Parathyroid adenoma (tissue), 2 donors: ENCODE measurements around the gene PWP2.

Experiments used
- H2AFZ ChIP-seq: fragments of 300-600 bp; sonication (generic); one replicate; pipeline ENCODE4 v1.7.0; 2017; ENCODE audit warnings: antibody characterized with exemption, mild to moderate bottlenecking
- H3K27ac ChIP-seq: fragments of 300-600 bp; sonication (generic); one replicate; pipeline ENCODE4 v1.7.0; 2017
- H3K27me3 ChIP-seq: fragments of 300-600 bp; sonication (generic); one replicate; pipeline ENCODE4 v1.7.0; 2017; ENCODE audit warnings: low read length; ENCODE audit not compliant: control insufficient read depth, insufficient read depth
- H3K36me3 ChIP-seq: fragments of 300-600 bp; sonication (generic); one replicate; pipeline ENCODE4 v1.7.0; 2017; ENCODE audit warnings: low read length; ENCODE audit not compliant: control insufficient read depth, insufficient read depth
- H3K4me1 ChIP-seq: fragments of 300-600 bp; sonication (generic); one replicate; pipeline ENCODE4 v1.7.0; 2017; ENCODE audit warnings: control low read depth
- H3K4me2 ChIP-seq: fragments of 300-600 bp; sonication (generic); one replicate; pipeline ENCODE4 v1.7.0; 2017; ENCODE audit warnings: low read length
- H3K4me3 ChIP-seq: fragments of 300-600 bp; sonication (generic); one replicate; pipeline ENCODE4 v1.7.0; 2017; ENCODE audit warnings: low read depth, low read length
- H3K79me2 ChIP-seq: fragments of 300-600 bp; sonication (generic); one replicate; pipeline ENCODE4 v1.7.0; 2017; ENCODE audit warnings: control low read depth
- H3K9ac ChIP-seq: fragments of 300-600 bp; sonication (generic); one replicate; pipeline ENCODE4 v1.7.0; 2017; ENCODE audit warnings: mild to moderate bottlenecking
- H3K9me3 ChIP-seq: fragments of 300-600 bp; sonication (generic); one replicate; pipeline ENCODE4 v1.7.0; 2017; ENCODE audit warnings: low read length; ENCODE audit not compliant: control insufficient read depth
- CTCF ChIP-seq: fragments of 300-600 bp; sonication (generic); IDR thresholded peaks from one replicate; pipeline ENCODE4 v1.7.0; 2017; ENCODE audit warnings: antibody characterized with exemption, mild to moderate bottlenecking
- donor health status: primary hyperparathyroidism.

PWP2 gene

GRCh38 chr21:44067011-44067839 is 40.0 kb upstream of the PWP2 start:
- Histone ChIP-seq H3K36me3 (no peaks in the 10 kb centered on the region), H3K4me1 (no peaks in the 10 kb centered on the region), H3K79me2 (no peaks in the 10 kb centered on the region), H3K27ac (no peak overlapping the region), H3K9me3 (no peaks in the 10 kb centered on the region), H2AFZ (no peak overlapping the region), H3K9ac (no peak overlapping the region), H3K4me2 (no peak overlapping the region), H3K4me3 (no peak overlapping the region), H3K27me3 (no peaks in the 10 kb centered on the region)
- TF ChIP-seq CTCF = no peak

DNA sequence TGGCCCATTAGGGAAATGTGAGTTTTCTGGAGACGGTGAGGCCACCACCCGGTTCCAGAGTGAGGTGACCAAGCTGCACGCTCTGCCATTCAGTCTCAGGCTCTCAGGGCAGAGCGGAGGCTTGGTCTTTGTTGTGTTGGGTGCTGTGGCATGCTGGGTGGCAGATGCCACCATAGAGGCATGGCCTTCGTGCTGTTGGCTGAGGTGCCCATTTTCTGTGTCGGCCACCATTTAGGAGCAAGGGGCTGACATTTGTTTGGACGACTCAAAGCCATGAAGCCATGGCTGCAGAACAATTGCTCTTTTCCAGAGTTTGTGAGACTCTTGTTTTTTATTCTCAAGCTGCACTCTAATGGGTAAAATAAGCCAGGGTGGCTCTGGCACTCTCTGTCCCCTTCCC is 36.8 kb upstream of the PWP2 start:
- H3K36me3 ChIP-seq = no peaks in the 10 kb centered on the region

DNA sequence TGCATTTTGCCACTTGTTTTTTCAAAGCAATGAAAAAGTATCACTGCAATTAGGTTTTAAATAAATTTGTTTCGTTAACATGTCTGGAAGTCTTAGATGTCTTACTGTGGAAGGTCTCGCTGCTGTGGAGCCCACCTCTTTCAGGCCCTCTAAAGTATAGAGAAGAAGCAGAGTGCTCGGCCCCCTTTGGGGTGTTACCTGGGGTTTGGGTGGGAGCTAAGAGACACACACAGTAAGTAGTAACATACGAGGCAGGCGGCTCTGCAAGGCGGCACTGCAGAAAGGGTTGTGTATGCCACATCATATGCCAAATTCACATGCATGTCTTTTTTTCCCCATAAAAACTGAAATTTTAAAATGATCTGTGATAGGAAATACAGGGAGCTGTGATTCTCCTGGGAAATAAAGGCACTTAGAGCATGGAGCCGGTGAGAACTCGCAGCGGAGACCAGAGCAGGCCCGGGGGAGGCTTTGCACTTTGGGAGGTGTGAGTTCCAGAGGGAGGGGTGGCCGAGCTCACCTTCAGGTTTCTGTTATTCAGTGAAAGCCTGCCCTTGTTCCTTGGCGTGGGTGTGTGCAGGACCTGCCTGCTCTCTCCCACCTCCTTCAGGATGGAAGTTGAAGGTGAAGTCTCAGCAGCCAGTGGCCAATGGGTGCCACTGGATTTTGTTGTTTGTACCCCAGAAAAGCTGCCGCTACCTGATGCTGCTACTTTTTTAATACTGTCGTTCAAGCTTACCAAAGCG is 35.7 kb upstream of the PWP2 start:
- Histone ChIP-seq H3K4me2 (no peak overlapping the region), H3K27ac (no peak overlapping the region), H3K36me3 (no peaks in the 10 kb centered on the region), H2AFZ (no peak overlapping the region), H3K4me3 (no peak overlapping the region), H3K4me1 (no peaks in the 10 kb centered on the region), H3K79me2 (no peaks in the 10 kb centered on the region), H3K27me3 (no peaks in the 10 kb centered on the region), H3K9me3 (no peaks in the 10 kb centered on the region), H3K9ac (no peak overlapping the region)
- TF ChIP-seq CTCF = no peak

More for the DNA sequence above, 36.8 kb upstream of the PWP2 start:
- no peak overlapping the region for H2AFZ ChIP-seq
- no peaks in the 10 kb centered on the region for H3K4me1 ChIP-seq
- TF ChIP-seq CTCF = no peak
- H3K9ac ChIP-seq = no peak overlapping the region
- H3K9me3 ChIP-seq = no peaks in the 10 kb centered on the region
- H3K27me3 ChIP-seq = no peaks in the 10 kb centered on the region
- H3K4me2 ChIP-seq = no peak overlapping the region
- H3K4me3 ChIP-seq = no peak overlapping the region
- H3K79me2 ChIP-seq = no peaks in the 10 kb centered on the region
- H3K27ac ChIP-seq = no peak overlapping the region

DNA sequence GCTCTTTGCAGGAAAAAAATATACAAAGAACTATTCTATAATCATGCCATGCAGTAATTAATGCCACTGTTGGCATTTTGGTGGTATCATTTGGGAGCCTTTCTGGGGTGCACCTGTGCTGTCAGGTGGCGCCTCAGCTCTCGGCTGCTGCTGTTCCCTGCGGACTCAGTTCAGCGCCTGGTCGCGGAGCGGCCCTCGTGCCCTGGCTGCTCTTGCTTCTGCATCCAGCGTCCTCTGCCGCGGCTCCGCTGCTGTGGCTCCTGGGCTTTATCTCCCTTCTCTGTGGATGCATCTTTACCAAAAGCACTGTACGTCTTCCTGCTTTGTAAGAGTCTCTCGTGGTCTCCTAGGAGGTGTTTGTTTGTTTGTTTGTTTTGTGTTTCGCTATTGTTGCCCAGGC is 35.1 kb upstream of the PWP2 start:
- H3K27me3 ChIP-seq = no peaks in the 10 kb centered on the region
- H3K79me2 ChIP-seq = no peaks in the 10 kb centered on the region
- H3K4me2 ChIP-seq = no peak overlapping the region
- no peak overlapping the region for H3K27ac ChIP-seq
- no peaks in the 10 kb centered on the region for H3K36me3 ChIP-seq
- no peaks in the 10 kb centered on the region for H3K4me1 ChIP-seq
- H3K4me3 ChIP-seq = no peak overlapping the region
- no peak overlapping the region for H2AFZ ChIP-seq
- no peak for TF ChIP-seq CTCF
- H3K9me3 ChIP-seq = no peaks in the 10 kb centered on the region
- no peak overlapping the region for H3K9ac ChIP-seq
